ENCODE measurements around the gene THOC1.

The THOC1 gene

DNA sequence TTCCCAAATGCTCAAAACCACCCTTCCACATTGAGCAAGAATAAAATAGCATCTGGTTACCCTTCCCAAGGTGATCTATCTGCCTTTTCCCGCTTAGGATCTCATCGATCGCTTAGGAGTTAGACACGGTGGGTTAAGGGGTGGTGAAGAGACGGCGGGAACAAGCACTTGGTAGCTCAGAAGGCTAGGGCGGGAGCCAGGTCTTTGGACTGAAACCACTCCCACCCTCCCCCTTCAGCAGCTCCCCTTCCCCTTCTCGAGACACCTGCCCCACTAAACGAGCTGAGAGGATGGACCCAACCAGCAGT lies 513 bp downstream of the THOC1 start:
- Histone ChIP-seq H4K20me1 (peaks cover 0 to 14% (median 0%) of the 10 kb centered on the region in 11 experiments; a peak in 3 of 22 replicates), H3K27ac (peak overlapping the region; percentile 94 to 100 (median 99)), H3K4me2 (peak overlapping the region; percentile 78 to 97 (median 91)), H3K27me3 (no peaks in the 10 kb centered on the region), H3K9me3 (replicated peaks in 1 of 11) (no peaks in the 10 kb centered on the region), H3K36me3 (peaks cover 25 to 42% (median 33%) of the 10 kb centered on the region in 11 experiments), H3K4me1 (peaks cover 28 to 34% (median 30%) of the 10 kb centered on the region in 10 experiments), H3K9ac (peak overlapping the region; percentile 96 to 99 (median 99)), H3K4me3 (peak overlapping the region; percentile 78 to 94 (median 87))
- no peak for TF ChIP-seq Cebpa-rat (IDR thresholded peaks at IDR 0.05)

DNA sequence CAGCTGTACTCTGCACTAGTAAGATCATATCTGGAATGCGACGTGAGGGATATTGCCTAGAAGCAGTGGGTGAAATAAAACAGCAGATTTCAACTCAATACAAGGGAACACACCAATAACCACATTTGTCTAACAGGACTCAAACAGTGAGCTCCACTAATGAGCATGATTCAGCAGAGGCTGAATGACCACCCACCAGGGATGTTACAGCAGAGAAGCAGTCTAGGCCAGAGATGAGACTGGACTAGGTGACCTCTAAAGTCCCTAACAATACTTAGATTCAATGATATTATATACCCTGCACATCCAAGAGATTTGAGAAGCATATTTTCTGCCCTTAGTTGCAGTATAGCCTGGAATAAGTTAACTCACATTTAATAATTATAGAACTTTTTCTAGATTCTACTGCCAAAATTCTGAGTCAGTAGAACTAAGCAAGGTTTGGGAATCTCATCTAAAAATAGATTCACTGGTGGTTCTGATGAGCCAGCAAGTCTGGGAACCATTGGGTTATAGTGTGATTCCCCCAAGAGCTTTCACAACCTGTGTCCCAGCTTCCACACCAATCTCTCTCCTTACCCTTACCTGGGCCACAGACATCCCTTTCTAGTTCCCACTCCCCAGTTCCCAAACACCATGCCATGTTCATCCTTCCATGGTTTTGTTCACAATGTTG lies 6.3 kb downstream of the THOC1 start:
- Histone ChIP-seq H3K27me3 (no peaks in the 10 kb centered on the region), H3K4me3 (no peak overlapping the region), H3K4me2 (no peak overlapping the region), H3K4me1 (peaks cover 7 to 14% (median 9%) of the 10 kb centered on the region in 10 experiments), H3K36me3 (peaks cover 78 to 100% (median 89%) of the 10 kb centered on the region in 11 experiments), H3K9me3 (replicated peaks in 1 of 11) (no peaks in the 10 kb centered on the region), H3K27ac (no peak overlapping the region), H3K9ac (no peak overlapping the region), H4K20me1 (peaks cover 0 to 13% (median 0%) of the 10 kb centered on the region in 11 experiments; a peak in 4 of 22 replicates)
- TF ChIP-seq Cebpa-rat (IDR thresholded peaks at IDR 0.05), result no peak

DNA sequence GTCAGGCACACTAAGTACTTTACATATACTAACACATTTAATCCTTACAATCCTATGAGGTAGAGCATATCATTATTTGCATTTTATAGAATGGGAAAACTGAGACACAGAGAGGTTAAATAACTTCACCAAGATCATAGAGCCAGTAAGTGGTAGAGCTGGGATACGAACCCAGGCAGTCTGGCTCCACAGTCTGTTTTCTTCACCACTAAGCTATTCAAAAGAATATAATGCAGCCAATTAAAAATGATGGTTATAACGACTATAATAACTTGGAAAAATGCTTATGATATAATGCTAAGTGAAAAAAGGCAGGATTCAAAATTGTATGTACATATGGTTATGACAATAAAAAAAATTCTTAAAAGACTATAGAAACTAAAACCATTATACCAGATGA lies 7.3 kb downstream of the THOC1 start:
- peaks cover 88 to 100% (median 97%) of the 10 kb centered on the region in 11 experiments for H3K36me3 ChIP-seq

DNA sequence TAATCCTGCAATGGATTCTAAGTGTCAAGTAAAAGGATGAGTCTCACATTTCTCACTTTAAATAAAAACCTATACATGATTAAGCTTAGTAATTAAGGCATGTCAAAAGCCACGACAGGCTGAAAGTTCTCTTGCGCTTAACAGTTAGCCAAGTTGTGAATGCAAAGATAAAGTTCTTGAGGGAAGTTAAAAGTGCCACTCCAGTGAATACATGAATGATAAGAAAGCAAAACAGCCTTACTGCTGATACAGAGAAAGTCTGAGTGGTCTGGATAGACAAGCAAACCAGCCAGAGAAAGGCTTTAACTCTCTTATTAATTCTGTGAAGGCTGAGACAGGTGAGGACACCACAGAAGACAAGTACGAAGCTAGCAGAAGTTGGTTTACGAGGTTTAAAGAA lies 12.7 kb downstream of the THOC1 start:
- Histone ChIP-seq H3K36me3 (peaks cover 98 to 100% (median 100%) of the 10 kb centered on the region in 11 experiments), H4K20me1 (no peaks in the 10 kb centered on the region), H3K4me2 (no peak overlapping the region), H3K4me1 (no peaks in the 10 kb centered on the region), H3K27me3 (no peaks in the 10 kb centered on the region), H3K4me3 (no peak overlapping the region), H3K9ac (no peak overlapping the region), H3K9me3 (replicated peaks in 1 of 11) (peaks cover 0 to 15% (median 0%) of the 10 kb centered on the region in 11 experiments; a peak in 2 of 22 replicates), H3K27ac (no peak overlapping the region)
- no peak for TF ChIP-seq Cebpa-rat (IDR thresholded peaks at IDR 0.05)

More for the DNA sequence above, 7.3 kb downstream of the THOC1 start:
- Histone ChIP-seq H3K27me3 (no peaks in the 10 kb centered on the region), H3K9ac (no peak overlapping the region), H3K4me2 (no peak overlapping the region), H3K4me1 (peaks cover 0 to 4% (median 0%) of the 10 kb centered on the region in 10 experiments; a peak in 5 of 20 replicates), H3K4me3 (no peak overlapping the region), H3K27ac (no peak overlapping the region), H3K9me3 (replicated peaks in 1 of 11) (no peaks in the 10 kb centered on the region), H4K20me1 (peaks cover 0 to 12% (median 0%) of the 10 kb centered on the region in 11 experiments; a peak in 2 of 22 replicates)
- no peak for TF ChIP-seq Cebpa-rat (IDR thresholded peaks at IDR 0.05)

DNA sequence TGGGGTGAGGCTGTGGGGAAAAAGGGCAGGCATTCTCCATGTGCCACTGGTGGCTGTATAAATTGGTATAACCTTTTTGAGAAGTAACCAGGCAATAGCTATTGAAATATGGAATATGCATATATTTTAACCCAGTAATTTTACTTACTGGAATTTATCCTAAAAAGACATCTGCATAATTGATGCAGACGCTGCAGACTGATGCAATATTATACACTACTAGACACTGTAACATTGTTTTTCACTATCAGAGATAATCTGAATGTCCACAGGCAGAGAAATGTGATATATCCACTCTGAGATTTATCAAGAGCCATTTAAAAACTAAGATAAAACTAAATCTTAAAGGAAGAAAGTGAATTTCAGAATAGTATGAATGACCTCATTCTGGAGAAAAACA lies 14.7 kb downstream of the THOC1 start:
- no peak overlapping the region for H3K4me2 ChIP-seq
- no peaks in the 10 kb centered on the region for H4K20me1 ChIP-seq
- H3K36me3 ChIP-seq, result peaks cover 98 to 100% (median 100%) of the 10 kb centered on the region in 11 experiments
- H3K4me1 ChIP-seq, result no peaks in the 10 kb centered on the region
- H3K4me3 ChIP-seq, result no peak overlapping the region
- H3K9me3 ChIP-seq (replicated peaks in 1 of 11), result peaks cover 0 to 15% (median 0%) of the 10 kb centered on the region in 11 experiments; a peak in 2 of 22 replicates
- H3K27me3 ChIP-seq, result no peaks in the 10 kb centered on the region
- no peak overlapping the region for H3K9ac ChIP-seq
- TF ChIP-seq Cebpa-rat (IDR thresholded peaks at IDR 0.05), result no peak
- H3K27ac ChIP-seq, result no peak overlapping the region

DNA sequence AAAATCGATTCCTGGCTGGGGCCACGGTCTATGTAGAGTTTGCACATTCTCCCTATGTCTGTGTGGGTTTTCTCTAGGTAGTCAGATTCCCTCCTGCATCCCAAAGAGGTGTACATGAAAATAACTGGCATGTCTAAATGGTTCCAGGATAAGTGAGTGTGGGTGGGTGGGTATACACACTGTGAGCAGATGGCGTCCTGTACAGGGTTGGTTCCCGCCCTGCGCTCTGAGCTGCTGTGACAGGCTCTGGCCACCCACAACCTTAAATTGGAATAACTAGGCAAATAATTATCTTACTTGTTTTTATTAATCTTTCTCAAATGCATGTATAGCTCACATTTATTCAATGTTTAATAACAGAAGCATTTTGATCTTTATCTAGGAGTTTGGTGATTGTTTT lies 16.3 kb downstream of the THOC1 start:
- H3K27ac ChIP-seq, result no peak overlapping the region
- no peak for TF ChIP-seq Cebpa-rat (IDR thresholded peaks at IDR 0.05)
- peaks cover 0 to 15% (median 0%) of the 10 kb centered on the region in 11 experiments; a peak in 2 of 22 replicates for H3K9me3 ChIP-seq (replicated peaks in 1 of 11)
- no peak overlapping the region for H3K9ac ChIP-seq
- no peaks in the 10 kb centered on the region for H4K20me1 ChIP-seq
- no peaks in the 10 kb centered on the region for H3K27me3 ChIP-seq
- peaks cover 98 to 100% (median 100%) of the 10 kb centered on the region in 11 experiments for H3K36me3 ChIP-seq
- no peak overlapping the region for H3K4me3 ChIP-seq
- H3K4me2 ChIP-seq, result no peak overlapping the region
- H3K4me1 ChIP-seq, result no peaks in the 10 kb centered on the region

DNA sequence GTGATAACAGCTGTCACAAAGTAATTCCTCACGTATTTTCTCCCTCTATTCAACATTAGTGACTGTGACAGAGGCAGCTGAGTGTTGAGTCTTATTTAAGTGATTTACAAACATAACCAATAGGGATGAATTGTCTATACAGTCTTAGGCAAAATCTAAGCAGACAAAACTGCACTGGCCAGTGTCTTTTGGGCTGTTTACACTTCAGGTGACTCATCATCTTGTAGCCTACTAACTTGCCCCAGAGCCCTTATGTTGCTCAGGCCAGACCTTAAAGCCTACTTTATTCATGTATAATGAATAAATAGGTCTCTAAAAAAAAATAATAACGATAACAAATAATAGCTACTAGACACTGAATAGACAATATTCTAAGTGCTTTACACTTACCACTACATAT lies 17.2 kb downstream of the THOC1 start:
- no peak overlapping the region for H3K27ac ChIP-seq
- H3K36me3 ChIP-seq, result peaks cover 97 to 100% (median 99%) of the 10 kb centered on the region in 11 experiments
- no peak overlapping the region for H3K4me3 ChIP-seq
- no peaks in the 10 kb centered on the region for H4K20me1 ChIP-seq
- peaks cover 0 to 15% (median 0%) of the 10 kb centered on the region in 11 experiments; a peak in 2 of 22 replicates for H3K9me3 ChIP-seq (replicated peaks in 1 of 11)
- H3K4me2 ChIP-seq, result no peak overlapping the region
- H3K4me1 ChIP-seq, result no peaks in the 10 kb centered on the region
- no peak for TF ChIP-seq Cebpa-rat (IDR thresholded peaks at IDR 0.05)
- no peaks in the 10 kb centered on the region for H3K27me3 ChIP-seq
- H3K9ac ChIP-seq, result no peak overlapping the region

DNA sequence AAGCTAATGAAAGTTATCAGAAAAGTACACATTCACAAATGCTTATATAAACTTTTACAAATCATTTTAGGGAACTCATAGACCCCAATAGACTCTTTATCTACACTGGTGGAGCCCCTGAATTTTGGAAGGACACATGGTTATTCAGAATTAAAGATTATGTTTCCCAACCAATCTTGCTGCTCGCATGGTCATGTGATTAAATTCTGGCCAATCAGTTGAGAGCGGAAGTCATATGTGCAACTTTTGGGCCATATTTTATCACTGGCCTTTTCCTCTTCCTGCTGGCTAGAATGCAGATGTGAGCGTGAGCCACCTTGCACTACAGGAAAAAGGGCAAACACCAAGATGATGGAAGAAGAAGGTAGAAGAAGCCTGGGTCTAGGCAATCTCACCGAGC lies 19.8 kb downstream of the THOC1 start:
- Histone ChIP-seq H3K9ac (no peak overlapping the region), H3K36me3 (peaks cover 97 to 100% (median 99%) of the 10 kb centered on the region in 11 experiments), H3K27me3 (no peaks in the 10 kb centered on the region), H4K20me1 (no peaks in the 10 kb centered on the region; a peak in 1 of 22 replicates), H3K4me1 (no peaks in the 10 kb centered on the region), H3K9me3 (replicated peaks in 1 of 11) (peaks cover 0 to 8% (median 0%) of the 10 kb centered on the region in 11 experiments; a peak in 1 of 22 replicates), H3K4me3 (no peak overlapping the region), H3K27ac (no peak overlapping the region), H3K4me2 (no peak overlapping the region)
- TF ChIP-seq Cebpa-rat (IDR thresholded peaks at IDR 0.05), result no peak

DNA sequence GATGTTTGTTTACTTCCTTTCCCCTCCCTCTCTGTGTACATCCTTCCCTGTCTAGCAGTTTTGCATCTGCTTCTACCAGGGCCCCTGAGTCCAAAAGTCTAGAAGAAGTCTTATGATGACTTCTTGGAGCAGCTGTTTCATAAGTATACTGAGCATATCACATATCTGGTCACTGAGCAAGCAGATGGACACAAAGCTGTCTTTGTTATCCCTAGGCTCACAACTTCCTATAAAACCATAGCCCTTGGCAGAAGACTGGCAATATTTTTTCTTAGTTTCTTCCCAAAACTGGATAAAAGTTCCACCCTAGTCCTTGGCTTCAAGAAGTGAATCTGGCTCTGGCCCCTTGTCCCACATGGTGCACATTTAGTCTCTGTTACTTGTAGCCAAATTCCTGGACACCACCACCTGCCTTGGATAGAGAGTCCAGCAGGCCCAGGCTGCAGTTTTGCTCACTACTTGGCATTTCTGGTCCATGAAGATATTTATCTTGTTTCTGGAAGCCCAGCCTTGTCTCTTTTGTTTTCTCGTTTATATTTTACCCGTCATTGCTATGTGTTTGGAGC lies 22.5 kb downstream of the THOC1 start:
- H3K27ac ChIP-seq, result no peak overlapping the region
- no peak overlapping the region for H3K4me3 ChIP-seq
- peaks cover 95 to 100% (median 99%) of the 10 kb centered on the region in 11 experiments for H3K36me3 ChIP-seq

More for the DNA sequence above, 22.5 kb downstream of the THOC1 start:
- no peaks in the 10 kb centered on the region for H3K9me3 ChIP-seq (replicated peaks in 1 of 11)
- H4K20me1 ChIP-seq, result no peaks in the 10 kb centered on the region; a peak in 1 of 22 replicates
- no peak overlapping the region for H3K9ac ChIP-seq
- H3K4me1 ChIP-seq, result no peaks in the 10 kb centered on the region
- TF ChIP-seq Cebpa-rat (IDR thresholded peaks at IDR 0.05), result no peak
- H3K27me3 ChIP-seq, result no peaks in the 10 kb centered on the region
- H3K4me2 ChIP-seq, result no peak overlapping the region

All from BLaER1 treated with 17β-estradiol and CSF1 and Interleukin-3, amounts not matched to agents 10 nM and 100 nM (cell line).